Stimulated activated CD4-positive, alpha-beta T cell treated with anti-CD3 and anti-CD28 coated beads, Interleukin-4, amount 100 ng/mL, for 24 hours (primary cell): ENCODE measurements around the gene SOWAHA.
"Not testable (repeated sequence)": the region's sequence is repeated elsewhere in the genome, so short reads cannot be mapped to it uniquely, and the experiment has no call there.

Experiments used
- DNase-seq: peaks from one replicate; pipeline ENCODE4 v3.0.0-alpha.2; 2020

SOWAHA gene

GRCh38 chr5:132828846-132829494 lies 15.9 kb downstream of the SOWAHA start:
- no peak for DNase-seq

GRCh38 chr5:132829742-132830435 lies 16.8 kb downstream of the SOWAHA start:
- DNase-seq: peak; percentile 70

- DNase-seq: no peak
Observed at GRCh38 chr5:132830436-132831094, 17.5 kb downstream of the SOWAHA start, which contains the start of gene SHROOM1. Gene SHROOM1 (minus strand): TSS chr5:132830647. CDS start chr5:132826140, 4,507 bp downstream.

- DNase-seq: no peak
Observed at GRCh38 chr5:132831095-132831860, 18.2 kb downstream of the SOWAHA start.

GRCh38 chr5:132832612-132833011 lies 19.5 kb downstream of the SOWAHA start:
- no peak for DNase-seq

GRCh38 chr5:132834057-132834456 lies 21.0 kb downstream of the SOWAHA start:
- DNase-seq: no peak

GRCh38 chr5:132836852-132837251 lies 23.8 kb downstream of the SOWAHA start:
- no peak for DNase-seq

GRCh38 chr5:132837868-132838267 lies 24.8 kb downstream of the SOWAHA start:
- no peak for DNase-seq

- no peak for DNase-seq
Observed at GRCh38 chr5:132838516-132839282, 25.6 kb downstream of the SOWAHA start.

GRCh38 chr5:132839426-132840301 lies 26.6 kb downstream of the SOWAHA start:
- DNase-seq: no peak

GRCh38 chr5:132840313-132840712 lies 27.2 kb downstream of the SOWAHA start:
- no peak for DNase-seq

GRCh38 chr5:132840896-132841295 lies 27.8 kb downstream of the SOWAHA start:
- no peak for DNase-seq

GRCh38 chr5:132841305-132841704 lies 28.2 kb downstream of the SOWAHA start:
- no peak for DNase-seq

GRCh38 chr5:132848270-132848669 lies 35.2 kb downstream of the SOWAHA start:
- no peak for DNase-seq

GRCh38 chr5:132849347-132849746 lies 36.2 kb downstream of the SOWAHA start:
- no peak for DNase-seq

GRCh38 chr5:132850066-132850465 lies 37.0 kb downstream of the SOWAHA start:
- no peak for DNase-seq

- DNase-seq: no peak
Observed at GRCh38 chr5:132853323-132853722, 40.2 kb downstream of the SOWAHA start.

- no peak for DNase-seq
Observed at GRCh38 chr5:132853790-132854189, 40.7 kb downstream of the SOWAHA start.

- DNase-seq: no peak
Observed at GRCh38 chr5:132854301-132854700, 41.2 kb downstream of the SOWAHA start.

- DNase-seq: not testable (repeated sequence)
Observed at GRCh38 chr5:132854992-132855391, 41.9 kb downstream of the SOWAHA start.

- no peak for DNase-seq
Observed at GRCh38 chr5:132856011-132856410, 42.9 kb downstream of the SOWAHA start.
